HepG2 (cell line): ENCODE results near the gene TRAPPC5. TPM values are rescaled to one million over a fixed set of nuclear protein-coding genes. Genes with fewer than 3 reads are reported as not detected.

Experiments
- CCAR2 ChIP-seq: fragments of 200-400 bp; formaldehyde crosslinking; optimal IDR thresholded peaks from 2 replicates; pipeline ENCODE3; 2018; ENCODE audit warnings: low read depth, mild to moderate bottlenecking, low read length, moderate library complexity
- GLI4 ChIP-seq: sonication (generic); formaldehyde crosslinking; IDR thresholded peaks from 2 replicates; pipeline ENCODE4 v1.5.1; 2020; ENCODE audit warnings: missing genetic modification reagents, mild to moderate bottlenecking, moderate library complexity, borderline replicate concordance
- GLMP ChIP-seq: sonication (generic); formaldehyde crosslinking; IDR thresholded peaks from 2 replicates; pipeline ENCODE4 v1.9.0; 2021; ENCODE audit warnings: missing genetic modification reagents, mild to moderate bottlenecking, borderline replicate concordance
- JUND ChIP-seq: sonication (generic); formaldehyde crosslinking; IDR thresholded peaks from 2 replicates; pipeline ENCODE4 v1.8.0; 2022; ENCODE audit warnings: mild to moderate bottlenecking, missing genetic modification reagents
- MIER3 ChIP-seq: IDR thresholded peaks from 2 replicates; pipeline ENCODE4 v1.6.1; 2016; ENCODE audit warnings: missing compliant biosample characterization, borderline replicate concordance
- TRAFD1 ChIP-seq: sonication (generic); formaldehyde crosslinking; IDR thresholded peaks from 2 replicates; pipeline ENCODE4 v1.5.1; 2020; ENCODE audit warnings: missing genetic modification reagents, mild to moderate bottlenecking, borderline replicate concordance
- ZBTB26 ChIP-seq: IDR thresholded peaks from 2 replicates; pipeline ENCODE4 v1.6.1; 2016; ENCODE audit warnings: missing compliant biosample characterization, missing genetic modification reagents, borderline replicate concordance
- ZBTB39 ChIP-seq: sonication (generic); formaldehyde crosslinking; IDR thresholded peaks from 2 replicates; pipeline ENCODE4 v1.5.0; 2020; ENCODE audit warnings: missing genetic modification reagents
- ZFP36L2 ChIP-seq: sonication (generic); formaldehyde crosslinking; IDR thresholded peaks from 2 replicates; pipeline ENCODE4 v1.4.0; 2020; ENCODE audit warnings: missing genetic modification reagents
- ZFYVE20 ChIP-seq: sonication (generic); formaldehyde crosslinking; IDR thresholded peaks from 2 replicates; pipeline ENCODE4 v1.8.0; 2023; ENCODE audit warnings: low read depth, mild to moderate bottlenecking, moderate library complexity, missing genetic modification reagents, borderline replicate concordance
- ZMAT5 ChIP-seq: sonication (generic); formaldehyde crosslinking; IDR thresholded peaks from 2 replicates; pipeline ENCODE4 v1.5.0; 2020; ENCODE audit warnings: mild to moderate bottlenecking, low read depth, missing genetic modification reagents, borderline replicate concordance
- ZNF34 ChIP-seq: sonication (generic); formaldehyde crosslinking; IDR thresholded peaks from 2 replicates; pipeline ENCODE4 v1.4.0; 2020; ENCODE audit warnings: mild to moderate bottlenecking, missing genetic modification reagents, borderline replicate concordance
- ZNF616 ChIP-seq: sonication (generic); formaldehyde crosslinking; IDR thresholded peaks from 2 replicates; pipeline ENCODE4 v1.5.0; 2020; ENCODE audit warnings: low read depth, mild to moderate bottlenecking, missing genetic modification reagents
- ZNF772 ChIP-seq: sonication (generic); formaldehyde crosslinking; IDR thresholded peaks from 2 replicates; pipeline ENCODE4 v1.5.0; 2020; ENCODE audit warnings: mild to moderate bottlenecking, missing genetic modification reagents
- ZNF776 ChIP-seq: sonication (generic); formaldehyde crosslinking; IDR thresholded peaks from 2 replicates; pipeline ENCODE4 v1.4.0; 2020; ENCODE audit warnings: mild to moderate bottlenecking, missing genetic modification reagents
- ZNF781 ChIP-seq: sonication (generic); formaldehyde crosslinking; IDR thresholded peaks from 2 replicates; pipeline ENCODE4 v1.5.1; 2020; ENCODE audit warnings: borderline replicate concordance, mild to moderate bottlenecking, missing genetic modification reagents; ENCODE audit errors: not compliant biosample characterization
- ZSCAN21 ChIP-seq: sonication (generic); formaldehyde crosslinking; IDR thresholded peaks from 2 replicates; pipeline ENCODE4 v1.8.0; 2022; ENCODE audit warnings: mild to moderate bottlenecking, missing genetic modification reagents, moderate library complexity, borderline replicate concordance
- ZZZ3 ChIP-seq: sonication (generic); formaldehyde crosslinking; IDR thresholded peaks from 2 replicates; pipeline ENCODE4 v1.4.0; 2020; ENCODE audit warnings: missing genetic modification reagents, mild to moderate bottlenecking, borderline replicate concordance
- polyA plus RNA-seq, 8 experiments: library from polyadenylated mRNA; depleted of rRNA in 3 of 8; stranded (reverse) in 7 of 8; unstranded in 1 of 8; fragments of >200 nt; fragmentation: Illumina TruSeq in 4 of 8; extraction: Trizol in 4 of 8; gene quantifications; 2 replicates each; pipeline versions ENCODE4 v1.2.1 to v1.2.3, GENCODE V29; 2011 to 2016; ENCODE audit warnings: low read depth in 4 of 8, missing spikeins in 1 of 8, mixed read lengths in 1 of 8; ENCODE audit not compliant: insufficient read depth in 1 of 8
- total RNA-seq, 5 experiments: library from RNA; depleted of rRNA; stranded (reverse); fragments of >200 nt; fragmentation: Illumina TruSeq; extraction: Trizol; gene quantifications; 2 replicates each; pipeline ENCODE4 v1.2.3, GENCODE V29; 2016; ENCODE audit warnings: low read depth in 1 of 5
- TF ChIP-seq, protein P1 (sequence below): sonication (generic); formaldehyde crosslinking; IDR thresholded peaks from 2 replicates; pipeline ENCODE4 v1.9.0; 2022; ENCODE audit warnings: missing genetic modification reagents, mild to moderate bottlenecking, borderline replicate concordance

The TRAPPC5 gene
- total and polyA plus RNA-seq, 2 of the 13 experiments (the other 11 are each of a cell fraction or from before 2014, with no cell fraction given): 38.5 to 78.7 TPM

- TF ChIP-seq ZNF616 (peak; percentile 76; the same call in 1 of the 2 replicates), ZZZ3 (CRISPR knock-in tag) (0 out of 2 replicates have a peak, but pooled peaks have one; percentile 22), GLMP (CRISPR knock-in tag) (no peak), CCAR2 (no peak), ZFP36L2 (CRISPR knock-in tag) (no peak), ZNF781 (CRISPR knock-in tag) (no peak), ZMAT5 (no peak), ZFYVE20 (CRISPR knock-in tag) (0 out of 2 replicates have a peak, but pooled peaks have one; percentile 39), ZBTB26 (CRISPR knock-in tag) (0 out of 2 replicates have a peak, but pooled peaks have one; percentile 6), ZNF776 (CRISPR knock-in tag) (peak; percentile 44; the same call in 1 of the 2 replicates), ZNF772 (peak; percentile 56), GLI4 (CRISPR knock-in tag) (peak; percentile 64; the same call in 1 of the 2 replicates), MIER3 (no peak; the same call in 1 of the 2 replicates), ZNF34 (CRISPR knock-in tag) (no peak), JUND (peak; percentile 27; the same call in 1 of the 2 replicates), ZSCAN21 (peak; percentile 29; the same call in 1 of the 2 replicates), TRAFD1 (CRISPR knock-in tag) (no peak), ZBTB39 (CRISPR knock-in tag) (no peak)
- TF ChIP-seq, protein P1, sequence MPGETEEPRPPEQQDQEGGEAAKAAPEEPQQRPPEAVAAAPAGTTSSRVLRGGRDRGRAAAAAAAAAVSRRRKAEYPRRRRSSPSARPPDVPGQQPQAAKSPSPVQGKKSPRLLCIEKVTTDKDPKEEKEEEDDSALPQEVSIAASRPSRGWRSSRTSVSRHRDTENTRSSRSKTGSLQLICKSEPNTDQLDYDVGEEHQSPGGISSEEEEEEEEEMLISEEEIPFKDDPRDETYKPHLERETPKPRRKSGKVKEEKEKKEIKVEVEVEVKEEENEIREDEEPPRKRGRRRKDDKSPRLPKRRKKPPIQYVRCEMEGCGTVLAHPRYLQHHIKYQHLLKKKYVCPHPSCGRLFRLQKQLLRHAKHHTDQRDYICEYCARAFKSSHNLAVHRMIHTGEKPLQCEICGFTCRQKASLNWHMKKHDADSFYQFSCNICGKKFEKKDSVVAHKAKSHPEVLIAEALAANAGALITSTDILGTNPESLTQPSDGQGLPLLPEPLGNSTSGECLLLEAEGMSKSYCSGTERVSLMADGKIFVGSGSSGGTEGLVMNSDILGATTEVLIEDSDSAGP: peak; percentile 67; the same call in 1 of the 2 replicates
Measured at GRCh38 chr19:7680606-7681339, at the start of gene TRAPPC5 (continued).
